HCT116 (cell line): Measurements from ENCODE around the gene CDRT15. TPM values are rescaled to one million over a fixed set of nuclear protein-coding genes. Genes with fewer than 3 reads are reported as not detected.
A peak's percentile ranks its signal among the peaks of the same experiment; 100 is the strongest.

Experiments used
- ATAC-seq: fragments of 200-7000 bp; cut with Tn5 transposase; 2 replicates; pipeline ENCODE4 v1.9.1; 2020; ENCODE audit warnings: mild to moderate bottlenecking, moderate library complexity
- BruUV-seq: library from RNA; stranded (reverse); fragments of 400-500 nt; replicated peaks from 2 replicates; lab custom pipeline; 2021; lab: Mats Ljungman, UMichigan
- CTCF ChIA-PET: fragments of 300-600 bp; sonication (Branson Sonifier 250); formaldehyde crosslinking; loops from one replicate; lab custom pipeline; 2021; ENCODE audit warnings: antibody characterized with exemption; lab: Charles Lee
- POLR2A ChIA-PET: fragments of 300-600, 350-600 bp; sonication (Branson Sonifier 250); formaldehyde crosslinking; loops from one replicate; lab custom pipeline; 2021; ENCODE audit warnings: antibody characterized with exemption; lab: Charles Lee
- RAD21 ChIA-PET, 2 experiments: fragments of 300-600 bp; sonication (Branson Sonifier 250); formaldehyde crosslinking; loops; one replicate each; lab custom pipeline; 2023; ENCODE audit warnings: low total read pairs in 2 of 2; ENCODE audit not compliant: uncharacterized antibody in 2 of 2, unreplicated experiment in 2 of 2, low non-redundant PET in 1 of 2; lab: Charles Lee
- DNase-seq: peaks from one replicate; pipeline ENCODE4 v3.0.0-alpha.2; 2010; ENCODE audit warnings: low read depth, low spot score
- H2AFZ ChIP-seq: fragments of 200-600 bp; shearing (Covaris generic), sonication (generic); 2 replicates; pipeline ENCODE4 v1.6.1; 2017; ENCODE audit warnings: low read depth, mixed run types, mixed read lengths, antibody characterized with exemption, low read length; ENCODE audit not compliant: poor library complexity, severe bottlenecking
- H3K27ac ChIP-seq: 2 replicates; pipeline ENCODE4 v1.5.1; 2012; ENCODE audit warnings: low read depth, low read length
- H3K27me3 ChIP-seq: fragments of 200-600 bp; sonication (generic); 2 replicates; pipeline ENCODE4 v1.6.1; 2016; ENCODE audit warnings: mixed run types, low read length, mixed read lengths; ENCODE audit not compliant: insufficient read depth
- H3K36me3 ChIP-seq, 2 experiments: fragments of 200-500 bp in 1 of 2; fragments of 200-600 bp in 1 of 2; sonication (Bioruptor generic) in 1 of 2; sonication (generic) in 1 of 2; 2 replicates each; pipeline versions ENCODE4 v1.5.1 to v1.6.1; 2014 to 2016; ENCODE audit warnings: low read length in 2 of 2, inconsistent platforms in 1 of 2, mixed read lengths in 1 of 2, mixed run types in 1 of 2; ENCODE audit not compliant: insufficient read depth in 2 of 2, control insufficient read depth in 1 of 2
- H3K4me1 ChIP-seq, 2 experiments: fragments of 200-600 bp in 1 of 2; sonication (generic) in 1 of 2; 2 replicates each; pipeline versions ENCODE4 v1.5.1 to v1.6.1; 2012 to 2017; ENCODE audit warnings: low read length in 2 of 2, inconsistent platforms in 1 of 2, mild to moderate bottlenecking in 1 of 2, mixed read lengths in 1 of 2, mixed run types in 1 of 2, moderate library complexity in 1 of 2; ENCODE audit not compliant: insufficient read depth in 2 of 2, control insufficient read depth in 1 of 2
- H3K4me2 ChIP-seq: fragments of 200-600 bp; sonication (generic); 2 replicates; pipeline ENCODE4 v1.6.1; 2017; ENCODE audit warnings: mixed run types, low read length, mixed read lengths
- H3K4me3 ChIP-seq, 2 experiments: fragments of 200-600 bp in 1 of 2; sonication (generic) in 1 of 2; replicated peaks in 1 of 2; 2 replicates each; pipeline ENCODE4 v1.5.1; 2011 to 2016; ENCODE audit warnings: low read length in 2 of 2, control low read depth in 1 of 2, low read depth in 1 of 2, mild to moderate bottlenecking in 1 of 2, mixed read lengths in 1 of 2, mixed run types in 1 of 2
- H3K79me2 ChIP-seq: fragments of 200-600 bp; sonication (generic); 2 replicates; pipeline ENCODE4 v1.6.1; 2017; ENCODE audit warnings: mild to moderate bottlenecking, mixed run types, low read length, moderate library complexity, mixed read lengths; ENCODE audit not compliant: insufficient read depth
- H3K9ac ChIP-seq: fragments of 200-600 bp; sonication (generic); 2 replicates; pipeline ENCODE4 v1.6.1; 2016; ENCODE audit warnings: low read length, mixed read lengths
- H3K9me2 ChIP-seq: fragments of 200-600 bp; sonication (generic), shearing (Covaris generic); 2 replicates; pipeline ENCODE4 v1.6.1; 2017; ENCODE audit warnings: mixed run types, mild to moderate bottlenecking, moderate library complexity; ENCODE audit not compliant: insufficient read depth
- H3K9me3 ChIP-seq, 2 experiments: fragments of 200-500 bp in 1 of 2; fragments of 200-600 bp in 1 of 2; sonication (Bioruptor generic) in 1 of 2; sonication (generic) in 1 of 2; 2 replicates each; pipeline ENCODE4 v1.6.1; 2014 to 2017; ENCODE audit warnings: low read length in 2 of 2, mixed read lengths in 2 of 2, inconsistent platforms in 1 of 2, low read depth in 1 of 2, mild to moderate bottlenecking in 1 of 2, mixed run types in 1 of 2, moderate library complexity in 1 of 2; ENCODE audit not compliant: control insufficient read depth in 1 of 2, insufficient read depth in 1 of 2
- H4K20me1 ChIP-seq: fragments of 200-600 bp; sonication (generic), shearing (Covaris generic); 2 replicates; pipeline ENCODE4 v1.6.1; 2017; ENCODE audit warnings: mixed run types, mild to moderate bottlenecking, moderate library complexity; ENCODE audit not compliant: insufficient read depth
- ATF3 ChIP-seq: IDR thresholded peaks from 2 replicates; pipeline ENCODE4 v1.6.1; 2012
- CEBPB ChIP-seq: IDR thresholded peaks from 2 replicates; pipeline ENCODE4 v1.6.1; 2012; ENCODE audit warnings: low read depth
- ELF1 ChIP-seq: IDR thresholded peaks from 2 replicates; pipeline ENCODE4 v1.6.1; 2012; ENCODE audit warnings: low read depth, borderline replicate concordance
- POLR2A ChIP-seq: IDR thresholded peaks from 2 replicates; pipeline ENCODE4 v1.7.0; 2011; ENCODE audit warnings: borderline replicate concordance; ENCODE audit not compliant: insufficient read depth, insufficient read length; ENCODE audit errors: extremely low read depth
- SP1 ChIP-seq: IDR thresholded peaks from 2 replicates; pipeline ENCODE4 v1.6.1; 2012; ENCODE audit warnings: low read depth
- SRF ChIP-seq: IDR thresholded peaks from 2 replicates; pipeline ENCODE4 v1.6.1; 2012; ENCODE audit warnings: low read depth
- TCF7L2 ChIP-seq: IDR thresholded peaks from 2 replicates; pipeline ENCODE4 v1.7.0; 2011; ENCODE audit warnings: borderline replicate concordance, inconsistent platforms; ENCODE audit not compliant: insufficient read depth, insufficient read length; ENCODE audit errors: extremely low read depth
- YY1 ChIP-seq: IDR thresholded peaks from 2 replicates; pipeline ENCODE4 v1.6.1; 2011; ENCODE audit warnings: low read length, low read depth, moderate library complexity, mild to moderate bottlenecking; ENCODE audit not compliant: insufficient replicate concordance; ENCODE audit errors: extremely low read depth
- ZNF274 ChIP-seq: fragments of 200-500 bp; sonication (Bioruptor generic); IDR thresholded peaks from 2 replicates; pipeline ENCODE4 v1.6.1; 2014; ENCODE audit warnings: mild to moderate bottlenecking, low read depth, low read length, inconsistent platforms
- intact Hi-C: fragments of 100-400 bp; cut with micrococcal nuclease; formaldehyde crosslinking; loops from 2 replicates; pipeline ENCODE4 v1.10.0; 2022
- total RNA-seq: library from RNA; stranded (reverse); gene quantifications from one replicate; pipeline ENCODE4 v1.2.1, GENCODE V29; 2021; ENCODE audit not compliant: unreplicated experiment

CDRT15 gene
- total RNA-seq, 1 experiment from 2014 or later, result not detected

GRCh38 chr17:14209215-14209614 lies 27.4 kb downstream of the CDRT15 start:
- Histone ChIP-seq H3K9me2 (no peaks in the 10 kb centered on the region), H3K27me3 (no peaks in the 10 kb centered on the region), H4K20me1 (no peaks in the 10 kb centered on the region), H3K9me3 (no peaks in the 10 kb centered on the region), H3K36me3 (peaks cover 0 to 5% of the 10 kb centered on the region in 2 experiments; a peak in 1 of 4 replicates), H3K4me1 (peaks cover 12 to 21% of the 10 kb centered on the region in 2 experiments), H3K4me2 (no peak overlapping the region), H3K9ac (no peak overlapping the region), H2AFZ (no peak overlapping the region), H3K27ac (no peak overlapping the region), H3K4me3 (no peak overlapping the region), H3K79me2 (no peaks in the 10 kb centered on the region)
- BruUV-seq, result no TSS peak
- POLR2A ChIA-PET, result no interaction called here
- RAD21 ChIA-PET, result no interaction called here
- intact Hi-C loops, result no loop called here
- TF ChIP-seq ZNF274, result no peak
- peak; percentile 63; the same call in 1 of the 2 replicates for TF ChIP-seq CEBPB
- DNase-seq (peak; percentile 13), ATAC-seq (no peak)
- CTCF ChIA-PET, result no interaction called here

DNA sequence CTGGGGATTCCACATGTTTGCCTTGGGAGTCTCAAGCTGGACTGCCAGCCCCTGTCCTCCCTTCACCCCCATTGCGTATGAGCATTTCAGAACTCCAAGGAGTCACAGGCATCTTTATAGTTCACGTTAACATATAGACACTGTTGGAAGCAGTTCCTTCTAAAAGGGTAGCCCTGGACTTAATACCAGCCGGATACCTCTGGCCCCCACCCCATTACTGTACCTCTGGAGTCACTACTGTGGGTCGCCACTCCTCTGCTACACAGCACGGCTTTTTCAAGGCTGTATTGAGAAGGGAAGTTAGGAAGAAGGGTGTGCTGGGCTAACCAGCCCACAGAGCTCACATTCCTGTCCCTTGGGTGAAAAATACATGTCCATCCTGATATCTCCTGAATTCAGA lies 28.9 kb downstream of the CDRT15 start:
- intact Hi-C loops, result no loop called here
- no peak for DNase-seq
- Histone ChIP-seq H4K20me1 (no peaks in the 10 kb centered on the region), H3K27ac (no peak overlapping the region), H3K9me3 (no peaks in the 10 kb centered on the region), H3K9ac (no peak overlapping the region), H3K9me2 (no peaks in the 10 kb centered on the region), H3K36me3 (peaks cover 0 to 5% of the 10 kb centered on the region in 2 experiments; a peak in 1 of 4 replicates), H3K79me2 (no peaks in the 10 kb centered on the region), H2AFZ (no peak overlapping the region), H3K4me2 (no peak overlapping the region), H3K4me1 (peaks cover 12 to 27% of the 10 kb centered on the region in 2 experiments), H3K27me3 (no peaks in the 10 kb centered on the region), H3K4me3 (no peak overlapping the region)
- ChIA-PET RAD21 (no interaction called here), POLR2A (no interaction called here), CTCF (no interaction called here)
- BruUV-seq, result no TSS peak
- TF ChIP-seq SRF (no peak), SP1 (no peak), ATF3 (no peak), ELF1 (no peak), POLR2A (no peak), TCF7L2 (no peak), YY1 (no peak)
- ATAC-seq, result no peak
